Measurements from ENCODE around the gene CDK5RAP3. TPM values are rescaled to one million over a fixed set of nuclear protein-coding genes. Genes with fewer than 3 reads are reported as not detected.

Gene CDK5RAP3
- total and polyA plus RNA-seq, 2 experiments from 2014 or later, result 92.6 to 106 TPM

DNA sequence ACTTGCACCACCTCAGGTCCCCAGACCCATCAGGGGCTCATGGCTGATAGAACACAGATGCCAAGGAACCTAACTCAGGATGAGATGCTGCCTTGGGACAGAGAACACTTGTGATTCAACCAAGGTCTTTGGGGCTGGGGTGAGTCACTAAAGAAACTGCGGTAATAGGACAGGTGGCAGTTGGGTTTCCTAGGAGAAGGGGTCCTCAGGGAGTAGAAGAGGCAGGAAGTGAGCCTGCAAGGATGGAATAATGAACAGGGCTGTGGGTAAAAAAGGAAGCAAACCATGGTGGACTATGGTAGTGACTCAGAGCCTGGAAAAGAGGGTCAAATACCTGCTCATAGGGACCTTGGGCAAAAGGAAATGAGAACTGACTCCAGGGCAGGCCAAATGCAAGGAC lies 36.1 kb upstream of the CDK5RAP3 start:
- Mint-ChIP-seq H3K36me3 (ENCODE audit: low read depth) (no peaks in the 10 kb centered on the region), H3K27ac (no peak overlapping the region), H3K27me3 (ENCODE audit: insufficient read depth, low read depth, poor library complexity) (peaks cover 10% of the 10 kb centered on the region), H3K9me3 (no peaks in the 10 kb centered on the region), H3K4me1 (no peaks in the 10 kb centered on the region), H3K4me3 (no peak overlapping the region)
- H3K79me2 ChIP-seq (replicated peaks; ENCODE audit: insufficient read depth), result no peaks in the 10 kb centered on the region
- no peak overlapping the region for H3K27ac ChIP-seq (ENCODE audit: low read depth)
- DNase-seq (ENCODE audit: low spot score), result no peak
- no peak overlapping the region for H2AFZ ChIP-seq
- no peaks in the 10 kb centered on the region for H3K4me1 ChIP-seq (ENCODE audit: insufficient read depth)
- ATAC-seq, result no peak
- H3K4me2 ChIP-seq, result no peak overlapping the region
- no peaks in the 10 kb centered on the region for H3F3A ChIP-seq (replicated peaks; ENCODE audit: low read depth)
- H3K36me3 ChIP-seq (ENCODE audit: insufficient read depth), result no peaks in the 10 kb centered on the region
- no peaks in the 10 kb centered on the region for H3K9me2 ChIP-seq (ENCODE audit: insufficient read depth)
- no peaks in the 10 kb centered on the region; the same call in 1 of the 2 replicates for H4K20me1 ChIP-seq (replicated peaks; ENCODE audit: insufficient read depth)
- no peak overlapping the region for H3K4me3 ChIP-seq
- peaks cover 2% of the 10 kb centered on the region for H3K27me3 ChIP-seq (ENCODE audit: insufficient read depth)
- TF ChIP-seq JUNB (IDR thresholded peaks at IDR 0.05; ENCODE audit: unreplicated experiment) (no peak), EZH2 (IDR thresholded peaks at IDR 0.05; ENCODE audit: low read depth, unreplicated experiment) (no peak), POLR2AphosphoS5 (IDR thresholded peaks at IDR 0.05; ENCODE audit: low read depth) (no peak), ZNF331 (CRISPR knock-in tag; IDR thresholded peaks at IDR 0.05; ENCODE audit: low read depth) (no peak), REST (IDR thresholded peaks at IDR 0.05; ENCODE audit: unreplicated experiment) (no peak), STAT1 (IDR thresholded peaks at IDR 0.05; ENCODE audit: unreplicated experiment) (no peak), NANOG (IDR thresholded peaks at IDR 0.05; ENCODE audit: borderline replicate concordance) (no peak), ZNF114 (CRISPR knock-in tag; IDR thresholded peaks at IDR 0.05) (no peak), ETS1 (IDR thresholded peaks at IDR 0.05) (no peak), ZNF462 (CRISPR knock-in tag; IDR thresholded peaks at IDR 0.05) (no peak), EZH2phosphoT487 (IDR thresholded peaks at IDR 0.05; ENCODE audit: unreplicated experiment) (no peak), CREB1 (CRISPR knock-in tag; IDR thresholded peaks at IDR 0.05; ENCODE audit: low read depth) (no peak)
- TF ChIP-seq, protein P1, sequence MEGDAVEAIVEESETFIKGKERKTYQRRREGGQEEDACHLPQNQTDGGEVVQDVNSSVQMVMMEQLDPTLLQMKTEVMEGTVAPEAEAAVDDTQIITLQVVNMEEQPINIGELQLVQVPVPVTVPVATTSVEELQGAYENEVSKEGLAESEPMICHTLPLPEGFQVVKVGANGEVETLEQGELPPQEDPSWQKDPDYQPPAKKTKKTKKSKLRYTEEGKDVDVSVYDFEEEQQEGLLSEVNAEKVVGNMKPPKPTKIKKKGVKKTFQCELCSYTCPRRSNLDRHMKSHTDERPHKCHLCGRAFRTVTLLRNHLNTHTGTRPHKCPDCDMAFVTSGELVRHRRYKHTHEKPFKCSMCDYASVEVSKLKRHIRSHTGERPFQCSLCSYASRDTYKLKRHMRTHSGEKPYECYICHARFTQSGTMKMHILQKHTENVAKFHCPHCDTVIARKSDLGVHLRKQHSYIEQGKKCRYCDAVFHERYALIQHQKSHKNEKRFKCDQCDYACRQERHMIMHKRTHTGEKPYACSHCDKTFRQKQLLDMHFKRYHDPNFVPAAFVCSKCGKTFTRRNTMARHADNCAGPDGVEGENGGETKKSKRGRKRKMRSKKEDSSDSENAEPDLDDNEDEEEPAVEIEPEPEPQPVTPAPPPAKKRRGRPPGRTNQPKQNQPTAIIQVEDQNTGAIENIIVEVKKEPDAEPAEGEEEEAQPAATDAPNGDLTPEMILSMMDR (conservative IDR thresholded peaks at IDR 0.05; ENCODE audit: low read depth in 2 of 2), result no peak
